Endometrial microvascular endothelial cells (primary cell): ENCODE results near the gene OBP2A. TPM values are rescaled to one million over a fixed set of nuclear protein-coding genes. Genes with fewer than 3 reads are reported as not detected.
"Not testable (repeated sequence)": the region's sequence is repeated elsewhere in the genome, so short reads cannot be mapped to it uniquely, and the experiment has no call there.

Experiments
- in situ Hi-C: cut with HindIII; loops from 2 replicates; pipeline ENCODE4 v1.10.0; 2017; ENCODE audit warnings: low sequenced_read_pairs, low pct_unique_long_range_greater_than_20kb; ENCODE audit errors: inconsistent ontology term
- total RNA-seq: library from RNA; depleted of rRNA; stranded (reverse); fragments of >200 nt; gene quantifications from one replicate; pipeline ENCODE4 v1.2.3, GENCODE V29; 2015; ENCODE audit errors: inconsistent ontology term

Gene OBP2A
- total RNA-seq, 1 donor from 2014 or later, result not detected

DNA sequence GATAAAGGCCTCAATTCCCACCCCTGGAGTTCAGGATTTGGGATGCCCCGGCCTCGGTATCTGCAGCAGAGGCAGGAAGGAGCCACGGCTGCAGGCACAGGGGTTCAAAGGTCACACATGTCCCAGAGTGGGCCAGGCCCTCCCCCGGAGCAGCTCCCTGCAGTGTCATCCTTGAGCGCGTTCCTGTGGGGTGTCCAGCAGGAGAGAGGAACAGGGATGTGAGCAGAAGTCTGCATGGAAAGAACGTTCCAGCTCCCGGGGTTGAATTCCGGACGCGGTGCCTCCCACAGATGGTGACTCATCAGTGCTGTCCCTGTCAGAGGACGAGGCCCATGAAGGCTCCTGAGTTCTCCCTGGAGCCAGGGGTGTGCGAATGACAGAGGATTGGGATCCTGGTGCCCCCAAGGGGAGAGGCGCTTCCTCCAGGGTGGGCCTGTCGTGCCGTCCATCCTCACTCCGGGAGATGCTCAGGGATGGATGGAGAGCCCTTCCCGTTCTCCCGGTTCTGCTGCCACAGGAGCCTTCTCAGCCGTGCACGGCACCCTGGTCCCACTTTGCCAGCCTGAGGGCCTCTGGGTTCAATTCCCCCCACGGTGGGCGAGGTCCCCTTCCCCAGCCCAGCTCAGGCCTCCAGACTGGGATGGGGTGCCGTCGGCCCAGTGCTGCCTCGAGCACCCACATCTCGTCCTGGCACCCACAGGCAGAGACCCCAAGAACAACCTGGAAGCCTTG is 21.6 kb upstream of the OBP2A start:
- in situ Hi-C loops, result no loop called here

DNA sequence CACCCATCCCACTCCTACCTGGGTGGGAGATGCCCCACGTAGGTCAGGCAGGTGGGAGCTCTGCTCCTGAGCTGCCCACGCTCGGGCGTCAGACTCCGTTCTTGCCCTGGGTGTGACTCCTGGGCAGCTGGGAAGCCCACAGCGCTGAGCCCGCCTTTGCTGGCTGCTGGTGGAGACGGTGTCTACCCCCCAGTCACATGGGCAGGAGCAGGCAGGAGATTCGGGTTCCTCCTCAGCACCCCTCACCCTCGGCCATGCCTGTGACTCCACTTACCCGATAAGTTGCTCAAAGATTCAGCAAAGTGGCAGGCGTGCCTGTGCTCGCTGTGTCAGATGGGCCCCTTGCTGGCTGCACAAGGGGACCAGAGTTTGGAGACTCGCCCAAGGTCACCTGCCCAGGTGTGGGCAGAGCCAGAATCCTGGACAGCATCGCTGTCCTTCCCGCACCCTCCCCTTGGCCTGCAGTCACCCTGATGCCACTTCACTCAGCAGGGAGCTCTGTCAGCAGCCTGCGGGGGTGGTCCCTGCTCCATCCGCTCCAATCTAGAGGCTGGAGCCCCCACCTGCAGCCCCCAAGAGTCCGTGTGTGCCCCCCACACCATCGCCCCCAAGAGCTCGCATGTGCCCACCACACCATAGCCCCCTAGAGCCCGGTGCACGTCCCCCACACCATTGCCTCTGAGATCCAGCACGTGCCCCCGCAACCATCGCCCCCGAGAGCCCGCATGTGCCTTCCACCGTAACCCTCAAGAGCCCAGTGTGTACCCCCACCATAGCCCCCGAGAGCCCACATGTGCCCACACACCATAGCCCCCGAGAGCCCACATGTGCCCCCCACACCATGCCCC is 20.5 kb upstream of the OBP2A start:
- in situ Hi-C loops, result no loop called here

DNA sequence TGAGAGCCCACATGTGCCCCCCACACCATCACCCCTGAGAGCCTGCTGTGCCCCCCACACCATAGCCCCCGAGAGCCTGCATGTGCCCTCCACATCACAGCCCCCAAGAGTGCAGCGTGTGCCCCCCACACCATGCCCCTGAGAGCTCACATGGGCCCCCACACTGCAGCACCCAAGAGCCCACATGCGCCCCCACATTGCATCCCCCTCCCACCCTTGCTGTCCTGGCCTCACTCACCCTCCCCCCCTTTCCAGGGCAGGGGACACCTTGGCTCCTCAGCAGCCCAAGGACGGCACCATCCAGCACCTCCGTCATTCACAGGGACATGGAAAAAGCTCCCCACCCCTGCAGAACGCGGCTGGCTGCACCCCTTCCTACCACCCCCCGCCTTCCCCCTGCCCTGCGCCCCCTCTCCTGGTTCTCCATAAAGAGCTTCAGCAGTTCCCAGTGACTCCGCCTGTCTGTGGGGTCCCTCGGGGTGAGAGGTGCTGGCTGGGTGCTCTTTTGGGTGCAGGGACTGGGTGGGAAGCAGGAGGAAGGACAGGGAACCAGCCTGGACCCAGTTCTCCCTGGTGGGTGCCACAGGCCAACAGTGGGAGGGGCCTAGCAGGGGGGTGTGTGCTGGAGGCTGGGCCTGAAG is 19.7 kb upstream of the OBP2A start:
- in situ Hi-C loops, result no loop called here

DNA sequence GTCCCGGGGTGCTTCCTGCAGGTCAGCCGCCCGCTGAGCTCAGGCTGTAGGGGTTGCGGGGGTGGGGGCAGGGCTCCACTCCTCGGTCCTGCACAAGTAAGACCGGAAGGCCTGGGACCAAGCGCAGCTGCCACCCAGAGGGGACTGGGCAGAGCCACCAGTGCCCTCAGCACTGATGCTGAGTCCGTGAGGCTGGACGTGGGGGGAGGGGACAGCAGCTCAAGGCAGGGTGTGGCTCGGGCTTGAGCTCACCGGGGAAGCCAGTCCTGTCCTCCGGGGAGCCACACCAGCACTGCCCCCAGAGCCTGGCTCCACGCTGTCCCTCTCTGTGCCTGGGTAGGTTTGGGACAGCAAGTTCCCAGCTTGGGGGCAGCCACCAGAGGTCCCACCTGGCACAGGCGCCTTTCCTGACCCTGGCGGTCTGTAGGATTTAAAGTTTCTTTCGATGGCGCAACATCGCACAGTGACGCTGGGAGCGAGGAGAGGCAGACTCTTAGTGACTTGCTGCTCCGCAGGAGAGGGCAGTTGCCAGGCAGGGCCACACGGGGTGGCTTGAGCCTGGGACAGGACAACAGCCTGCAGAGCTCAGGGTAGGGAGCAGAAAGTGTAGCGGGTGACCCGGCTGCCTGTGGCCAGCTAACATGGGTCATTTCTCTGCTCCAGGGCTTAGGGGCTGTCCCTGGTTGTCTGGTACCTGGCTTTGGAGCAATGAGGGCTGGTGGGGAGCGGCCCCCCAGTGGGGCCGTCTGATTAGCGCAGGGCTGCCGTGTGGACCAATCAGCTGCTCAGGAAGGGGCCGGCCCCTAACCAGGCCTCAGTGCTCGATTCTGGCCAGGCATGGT is 19.0 kb upstream of the OBP2A start:
- in situ Hi-C loops, result no loop called here

DNA sequence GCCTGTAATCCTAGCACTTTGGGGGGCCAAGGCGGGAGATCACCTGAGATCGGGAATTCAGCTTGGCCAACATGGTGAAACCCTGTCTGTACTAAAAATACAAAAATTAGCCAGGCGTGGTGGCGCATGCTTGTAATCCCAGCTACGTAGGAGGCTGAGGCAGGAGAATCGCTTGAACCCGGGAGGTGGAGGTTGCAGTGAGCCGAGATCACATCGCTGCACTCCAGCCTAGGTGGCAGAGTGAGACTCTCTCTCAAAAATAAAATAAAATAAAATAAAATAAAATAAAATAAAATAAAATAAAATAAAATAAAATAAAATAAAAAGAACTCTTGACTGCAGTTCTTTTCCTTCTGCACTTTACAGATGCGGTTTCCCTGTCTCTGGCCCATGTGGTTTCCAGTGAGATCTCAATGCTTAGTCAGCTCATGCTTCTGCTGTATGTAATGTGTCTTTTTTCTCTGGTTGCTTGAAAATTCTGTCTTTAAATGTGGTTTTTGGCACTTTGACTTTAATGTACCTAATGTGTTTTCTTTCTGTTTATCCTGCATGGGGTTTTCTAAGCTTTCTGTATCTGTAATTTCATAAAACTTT is 17.0 kb upstream of the OBP2A start:
- in situ Hi-C loops, result not testable (repeated sequence)

DNA sequence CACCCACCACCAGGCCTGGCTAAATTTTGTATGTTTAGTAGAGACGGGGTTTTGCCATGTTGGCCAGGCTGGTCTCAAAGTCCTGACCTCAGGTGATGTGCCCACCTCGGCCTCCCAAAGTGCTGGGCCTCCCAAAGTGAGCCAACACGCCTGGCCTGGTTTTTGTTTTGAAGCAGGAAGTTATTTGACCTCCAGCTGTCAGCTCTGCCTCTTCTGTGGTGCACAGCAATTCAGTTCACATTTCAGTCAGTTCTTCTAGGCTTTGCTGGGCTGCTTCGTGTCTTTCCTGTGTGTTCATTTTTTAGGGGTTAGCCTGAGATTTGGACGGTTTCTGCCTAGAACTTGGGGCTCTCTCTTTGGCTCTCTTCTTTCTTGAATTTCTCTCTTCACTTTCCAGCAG is 15.8 kb upstream of the OBP2A start:
- in situ Hi-C loops, result no loop called here

DNA sequence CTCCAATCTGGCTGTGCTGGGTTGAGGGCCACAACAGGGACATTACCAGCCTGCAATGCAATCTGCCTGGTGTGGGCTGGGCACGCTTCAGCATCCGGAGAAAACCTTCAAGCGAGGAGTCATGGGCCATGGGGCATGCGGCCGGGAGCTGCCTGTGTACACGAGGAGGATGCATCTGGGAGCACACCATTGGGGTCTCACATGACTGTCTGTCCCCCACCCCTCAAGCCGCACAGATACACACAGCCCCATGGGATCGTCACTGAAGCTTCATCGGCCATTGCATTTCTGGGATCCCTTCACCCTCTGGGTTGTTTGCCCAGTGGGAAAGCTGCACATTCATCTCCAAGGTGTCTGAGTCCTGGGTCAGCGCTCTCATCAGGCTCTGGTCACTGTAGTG is 14.8 kb upstream of the OBP2A start:
- in situ Hi-C loops, result no loop called here

DNA sequence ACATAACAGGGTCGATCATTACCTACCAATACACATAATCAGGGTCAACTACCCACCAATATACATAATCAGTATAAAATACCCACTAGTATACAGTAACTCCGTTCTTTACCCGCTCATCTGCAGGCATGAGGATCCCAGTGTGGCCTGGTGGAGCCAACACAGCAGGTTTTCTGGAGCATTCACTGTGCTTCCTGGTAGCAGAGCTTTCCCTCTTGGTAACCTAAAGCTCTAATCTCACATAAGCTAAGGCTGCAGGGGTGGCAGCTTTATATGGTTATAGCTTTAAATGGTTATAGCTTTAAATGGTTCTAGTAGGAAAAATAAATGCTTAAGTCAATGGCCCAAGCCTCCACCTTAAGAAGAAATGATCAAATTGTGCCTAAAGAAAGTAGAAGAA is 12.8 kb upstream of the OBP2A start:
- in situ Hi-C loops, result no loop called here

DNA sequence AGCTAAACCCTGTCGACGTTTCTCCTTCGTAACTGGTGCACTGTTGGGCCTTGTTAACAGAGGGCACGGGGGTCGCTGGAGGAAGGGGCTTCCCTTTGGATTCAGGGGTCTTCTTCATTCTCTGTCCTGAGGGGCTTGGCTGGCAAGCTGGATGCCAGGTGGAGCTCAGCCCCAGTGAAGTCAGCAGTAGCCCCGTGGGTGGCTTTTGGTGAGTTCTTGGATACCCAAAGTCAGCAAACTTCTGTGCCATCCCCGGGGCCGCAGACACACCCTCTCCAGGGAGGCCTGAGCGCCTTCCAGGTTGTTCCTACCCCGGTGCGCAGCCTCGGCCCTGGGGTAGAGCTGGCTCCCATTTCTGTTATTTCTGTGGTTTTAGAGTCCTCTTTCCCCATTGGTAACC is 12.3 kb upstream of the OBP2A start:
- in situ Hi-C loops, result no loop called here

DNA sequence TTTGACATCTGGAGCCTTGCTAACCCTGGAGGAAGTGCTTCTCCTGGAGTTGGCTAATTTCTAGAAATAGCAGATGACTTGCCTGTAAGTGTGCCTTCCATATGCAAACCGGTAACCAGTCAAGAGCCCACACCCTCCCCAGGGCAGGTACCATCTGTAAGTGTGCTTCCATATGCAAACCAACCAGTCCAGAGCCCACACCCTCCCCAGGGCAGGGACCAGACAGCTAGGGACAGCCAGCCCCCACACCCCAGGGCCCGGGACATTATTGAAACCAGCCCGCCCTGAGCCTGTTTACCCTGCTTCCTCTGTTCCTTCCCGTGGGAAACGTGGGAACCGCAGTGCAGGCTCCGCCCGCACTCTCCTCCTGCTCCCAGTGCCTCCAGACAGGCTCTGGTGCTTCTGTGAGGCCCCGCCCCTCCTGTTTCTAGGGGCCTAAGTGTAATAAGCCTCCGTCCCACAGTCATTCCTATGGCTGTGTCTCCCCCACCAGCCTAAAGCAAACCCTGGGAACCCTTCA is 11.7 kb upstream of the OBP2A start:
- in situ Hi-C loops, result not testable (repeated sequence)

DNA sequence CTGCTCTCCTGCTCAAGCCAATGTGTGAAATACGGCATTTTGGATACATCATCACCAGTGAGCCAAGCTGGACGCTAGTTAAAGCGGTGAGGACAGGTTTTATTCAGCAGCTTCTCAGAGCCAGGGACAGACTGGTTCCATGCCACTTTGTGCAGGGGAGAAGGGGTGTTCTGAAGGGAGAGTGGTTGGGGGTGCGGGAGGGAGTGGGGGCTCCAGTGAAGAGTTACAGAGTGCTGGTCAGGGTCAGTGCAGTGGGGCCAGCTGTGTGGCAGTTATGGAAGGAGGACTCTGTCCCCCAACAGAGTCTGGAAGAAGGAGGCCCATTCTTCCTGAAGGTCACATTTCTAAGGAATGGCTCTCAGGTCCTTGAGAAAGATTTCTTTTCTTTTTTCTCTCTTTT is 11.1 kb upstream of the OBP2A start:
- in situ Hi-C loops, result not testable (repeated sequence)

DNA sequence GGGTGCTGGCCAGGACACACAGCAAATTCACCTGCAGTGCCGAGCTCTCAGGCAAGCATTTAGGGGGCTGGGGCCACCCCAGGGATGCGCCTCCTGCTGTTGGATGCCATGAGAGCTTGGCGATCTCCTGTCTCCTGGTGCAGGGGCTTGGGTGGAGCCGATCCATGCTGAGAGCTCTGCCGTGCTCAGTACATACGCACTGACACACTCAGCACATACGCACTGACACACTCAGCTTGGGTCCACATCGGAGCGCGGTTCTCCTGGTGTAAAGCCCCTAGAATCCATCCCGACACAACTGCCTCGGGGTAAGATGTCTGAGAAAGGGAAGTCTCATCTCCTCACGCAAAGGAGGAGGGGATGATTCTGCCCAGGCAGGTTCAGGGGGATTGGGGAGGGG is 10.3 kb upstream of the OBP2A start:
- in situ Hi-C loops, result not testable (repeated sequence)

DNA sequence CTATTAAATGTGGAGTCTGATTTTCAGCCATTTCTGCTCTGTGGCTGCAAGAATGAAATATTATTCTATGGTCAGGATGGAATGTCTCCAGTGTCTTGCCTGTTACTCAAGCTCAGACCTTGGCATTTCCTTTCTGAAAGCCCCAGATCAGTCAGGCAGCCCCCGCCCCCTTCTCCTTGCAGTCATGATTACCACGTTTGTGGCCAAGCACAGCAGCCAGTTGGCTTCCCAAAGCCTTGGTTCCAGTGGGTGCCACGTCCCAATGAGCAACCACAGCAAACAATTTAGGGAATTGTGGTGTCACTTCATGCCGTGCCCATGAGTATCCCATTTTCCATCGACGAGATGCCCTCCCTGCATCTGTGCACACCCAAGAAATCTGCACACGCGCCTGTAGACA is 9.7 kb upstream of the OBP2A start:
- in situ Hi-C loops, result no loop called here

DNA sequence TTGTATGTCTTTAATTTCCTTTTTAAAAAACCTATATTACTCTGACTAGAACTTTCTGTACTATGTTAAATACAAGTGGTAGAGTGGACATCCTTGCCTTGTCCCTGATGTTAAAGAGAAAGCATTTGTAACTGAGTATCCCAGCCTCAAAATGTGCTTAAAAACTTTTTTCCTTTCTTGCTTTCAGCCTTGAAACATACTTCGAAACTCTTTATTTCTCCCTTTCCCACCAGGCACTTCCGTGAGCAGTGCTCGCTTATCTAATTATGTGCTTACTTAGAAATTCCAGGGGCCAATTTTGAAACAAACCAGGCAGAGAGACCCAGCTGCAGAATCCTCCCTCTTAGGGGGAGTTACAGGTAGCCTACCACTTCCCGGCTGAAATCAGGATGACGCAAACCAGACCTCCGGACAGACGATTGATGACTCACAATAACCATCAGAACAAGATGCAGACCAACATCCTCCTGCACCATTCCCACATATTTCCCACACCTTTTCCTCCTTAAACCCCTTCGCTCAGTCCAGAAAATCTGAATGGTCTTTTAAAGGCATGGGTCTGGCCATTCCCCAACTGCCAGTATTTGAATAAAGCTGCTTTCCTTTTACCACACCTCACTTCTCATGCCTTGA is 2.5 kb upstream of the OBP2A start:
- in situ Hi-C loops, result not testable (repeated sequence)

DNA sequence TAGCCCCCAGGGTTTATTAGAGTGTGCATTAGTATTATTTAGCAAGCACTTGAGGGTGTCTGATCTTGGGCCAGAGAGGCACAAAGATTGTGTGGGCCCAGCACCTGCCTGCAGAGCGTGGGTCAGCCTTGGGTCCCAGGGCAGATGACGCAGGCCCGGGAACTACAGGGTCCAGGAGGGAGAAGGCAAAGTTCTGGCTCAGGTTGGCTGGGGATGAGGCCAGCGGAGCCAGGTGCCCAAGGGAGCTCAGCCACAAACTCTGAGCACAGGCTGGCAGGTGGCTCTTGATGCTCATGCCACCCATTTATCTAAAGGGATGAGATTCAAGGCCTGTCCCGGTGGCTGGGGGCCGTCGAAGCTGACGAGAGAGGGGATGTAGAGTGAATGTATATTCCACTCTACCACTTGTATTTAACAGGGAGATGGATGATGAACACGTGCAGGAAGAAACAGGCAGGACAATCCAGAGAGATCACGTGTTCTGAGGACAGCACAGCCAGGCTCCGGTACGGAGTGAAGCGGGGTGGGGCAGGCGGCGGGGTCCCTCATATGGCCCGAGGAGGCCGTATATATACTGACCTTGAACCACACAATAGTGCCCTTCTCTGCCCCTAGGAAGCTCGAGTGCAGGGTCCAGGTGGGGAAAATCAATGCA is 818 bp upstream of the OBP2A start:
- in situ Hi-C loops, result no loop called here

DNA sequence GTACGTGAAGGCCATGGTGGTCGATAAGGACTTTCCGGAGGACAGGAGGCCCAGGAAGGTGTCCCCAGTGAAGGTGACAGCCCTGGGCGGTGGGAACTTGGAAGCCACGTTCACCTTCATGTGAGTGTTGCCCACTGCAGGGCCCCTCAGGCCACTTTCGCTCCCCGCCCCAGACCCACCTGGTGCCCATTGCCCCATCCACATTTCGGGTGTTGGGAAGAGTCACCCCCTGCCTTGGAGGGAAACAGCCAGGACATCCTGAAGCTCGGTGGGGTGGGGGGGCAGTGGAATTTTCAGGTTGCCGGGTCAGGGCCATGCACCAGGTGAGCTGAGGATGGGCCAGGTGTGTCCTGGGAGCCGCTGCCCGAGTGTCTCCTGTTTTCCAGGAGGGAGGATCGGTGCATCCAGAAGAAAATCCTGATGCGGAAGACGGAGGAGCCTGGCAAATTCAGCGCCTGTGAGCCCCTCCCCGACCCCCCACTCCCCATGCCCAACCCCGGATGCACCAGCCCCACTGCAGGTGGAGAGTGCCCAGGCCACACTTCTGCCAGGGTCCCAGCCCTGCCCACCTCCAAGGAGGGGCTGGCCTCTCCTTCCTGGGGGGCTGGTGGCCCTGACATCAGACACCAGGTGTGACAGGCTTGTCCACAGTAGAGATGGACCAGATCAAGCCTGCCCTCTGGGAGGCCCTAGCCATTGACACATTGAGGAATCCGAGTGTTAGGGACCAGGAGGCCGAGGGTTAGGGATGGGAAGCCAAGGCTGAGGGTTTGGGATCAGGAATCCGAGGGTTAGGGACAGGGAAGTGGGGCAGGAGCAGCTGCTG is 1.1 kb downstream of the OBP2A start:
- in situ Hi-C loops, result not testable (repeated sequence)
